ENCODE results near the gene SKI. TPM values are rescaled to one million over a fixed set of nuclear protein-coding genes. Genes with fewer than 3 reads are reported as not detected.
A peak's percentile ranks its signal among the peaks of the same experiment; 100 is the strongest.
"Not testable (repeated sequence)": the region's sequence is repeated elsewhere in the genome, so short reads cannot be mapped to it uniquely, and the experiment has no call there.

The SKI gene
- total RNA-seq, 1 donor from 2014 or later: 38.8 TPM

- peak; percentile 10 for ATAC-seq
- no peak for DNase-seq (ENCODE audit: low spot score)
These were observed 102.5 kb downstream of the SKI start for GRCh38 chr1:2330519-2331199.

GRCh38 chr1:2331200-2331544 lies 103.1 kb downstream of the SKI start:
- ATAC-seq (no peak), DNase-seq (ENCODE audit: low spot score) (no peak)

GRCh38 chr1:2331580-2331979 lies 103.5 kb downstream of the SKI start:
- ATAC-seq: not testable (repeated sequence)

DNA sequence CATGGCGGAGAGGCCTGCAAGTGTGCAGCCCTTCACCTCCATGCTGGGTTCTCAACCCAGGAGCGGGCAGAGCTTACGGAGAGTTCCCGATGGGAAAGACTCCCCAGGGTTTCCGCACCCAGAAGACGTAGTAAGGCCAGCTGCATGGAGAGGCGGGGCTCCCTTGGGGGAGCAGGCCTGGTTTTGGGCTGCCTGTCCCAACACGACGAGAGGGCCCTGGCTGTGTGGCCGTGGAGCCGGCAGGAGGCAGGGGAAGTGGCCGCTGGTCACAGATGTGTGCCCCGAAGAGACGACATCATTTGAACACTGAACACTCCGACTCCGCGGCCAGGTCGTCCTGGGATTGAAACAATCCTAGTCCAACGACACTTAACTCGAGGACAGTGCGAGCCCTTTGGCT lies 106.2 kb downstream of the SKI start:
- DNase-seq (ENCODE audit: low spot score) (no peak), ATAC-seq (no peak)

More at GRCh38 chr1:2331580-2331979, 103.5 kb downstream of the SKI start:
- DNase-seq (ENCODE audit: low spot score): not testable (repeated sequence)

- DNase-seq (ENCODE audit: low spot score): no peak
These were observed 106.9 kb downstream of the SKI start for GRCh38 chr1:2334883-2335534.

DNA sequence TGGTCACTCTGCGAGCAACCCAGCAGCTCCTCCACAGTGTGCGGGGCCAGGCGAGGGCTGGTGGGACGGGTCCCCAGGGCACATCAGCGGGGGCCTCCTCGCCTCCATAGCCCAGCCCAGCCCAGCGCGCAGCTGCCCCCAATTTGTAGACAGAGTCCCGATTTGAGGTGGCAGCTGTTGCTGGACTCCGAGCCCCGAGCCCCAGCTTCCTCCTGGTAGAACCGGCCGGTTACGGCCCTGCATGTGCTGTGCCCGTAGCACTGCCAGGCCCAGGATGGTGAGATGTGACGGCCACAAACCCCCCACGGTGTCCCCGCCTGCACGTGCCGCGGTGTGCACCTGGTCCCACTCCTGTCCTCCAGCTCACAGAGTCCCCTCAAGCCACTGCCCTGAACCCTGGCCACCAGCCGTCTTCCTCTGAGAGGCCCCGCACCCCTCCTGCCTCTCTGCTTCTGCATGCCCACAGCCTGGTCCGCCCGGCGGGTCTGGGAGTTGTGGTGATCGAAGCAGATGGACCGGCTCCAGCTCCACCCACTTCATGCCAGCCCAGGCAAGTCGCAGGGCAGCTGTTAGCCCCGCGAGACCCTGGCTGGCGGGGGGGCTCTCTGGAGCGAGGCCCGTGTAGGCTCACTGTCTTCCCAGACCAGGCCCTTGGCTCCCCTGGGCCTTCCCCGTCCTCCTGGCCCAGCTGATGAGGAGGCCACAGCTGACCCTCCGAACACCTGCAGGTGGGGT lies 107.8 kb downstream of the SKI start:
- DNase-seq (ENCODE audit: low spot score) (no peak), ATAC-seq (no peak)

More at GRCh38 chr1:2334883-2335534, 106.9 kb downstream of the SKI start:
- ATAC-seq: no peak

DNA sequence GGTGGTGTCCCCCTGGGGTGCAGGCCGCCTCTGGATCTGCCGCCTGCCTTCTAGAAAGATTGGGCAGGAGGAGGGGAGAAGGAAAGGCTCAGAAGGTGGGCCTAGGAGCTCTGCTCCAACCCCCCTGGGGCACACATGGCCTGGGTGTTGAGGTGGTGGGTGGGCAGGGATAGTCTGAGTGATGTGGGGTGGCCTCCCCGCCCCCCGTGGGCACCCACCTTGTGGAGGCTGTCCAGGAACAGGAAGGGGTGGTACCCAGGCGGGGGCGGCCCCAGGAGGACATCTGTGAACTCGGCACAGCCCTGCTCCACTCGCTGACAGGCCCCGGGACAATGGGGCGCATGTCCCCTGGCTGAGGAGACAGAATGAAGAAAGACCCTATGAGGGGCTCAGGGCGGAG lies 108.4 kb downstream of the SKI start:
- ATAC-seq (no peak), DNase-seq (ENCODE audit: low spot score) (no peak)

DNA sequence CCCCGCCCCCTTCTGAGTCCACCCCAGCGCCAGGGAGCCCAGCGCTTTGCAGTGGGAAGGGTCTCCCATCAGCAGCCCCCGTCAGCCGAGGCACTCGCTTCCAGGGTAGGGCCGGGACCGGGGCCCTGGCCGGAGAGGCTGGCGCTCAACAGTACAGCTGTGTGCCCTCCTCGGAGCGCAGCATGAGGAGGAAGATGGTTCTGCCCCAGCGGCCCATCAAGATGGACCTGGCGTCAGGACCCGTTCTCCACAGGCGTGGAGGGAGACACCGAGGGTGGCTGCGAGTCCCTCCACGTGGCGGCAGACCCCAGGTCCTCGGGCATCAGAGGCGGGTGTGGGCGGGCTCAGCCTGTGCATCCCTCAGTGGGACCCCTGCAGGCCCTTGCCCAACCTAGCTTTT lies 109.0 kb downstream of the SKI start:
- DNase-seq (ENCODE audit: low spot score) (no peak), ATAC-seq (no peak)

DNA sequence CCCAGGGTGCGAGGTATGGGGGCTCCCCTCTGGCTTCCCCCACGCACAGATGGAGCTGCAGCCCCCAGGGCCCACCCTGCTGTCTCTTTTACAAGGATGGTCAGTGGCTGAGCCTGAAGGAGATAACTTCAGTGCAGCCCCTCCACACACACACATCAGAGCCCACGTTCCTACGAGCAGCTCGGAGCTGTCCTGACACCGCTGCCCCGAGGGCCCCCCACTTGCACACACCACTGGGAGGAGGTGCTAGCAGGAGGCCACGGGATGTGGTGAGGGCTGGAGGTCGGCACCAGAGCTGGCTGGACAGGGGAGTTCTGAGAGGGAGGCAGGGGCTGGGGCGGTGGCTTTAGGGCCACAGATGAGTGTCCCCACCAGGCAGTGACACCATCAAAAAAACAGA lies 109.4 kb downstream of the SKI start:
- no peak for DNase-seq (ENCODE audit: low spot score)

GRCh38 chr1:2339206-2340085 lies 111.3 kb downstream of the SKI start:
- no peak for ATAC-seq
- no peak for DNase-seq (ENCODE audit: low spot score)

More for the DNA sequence above, 109.4 kb downstream of the SKI start:
- no peak for ATAC-seq

- no peak for ATAC-seq
- DNase-seq (ENCODE audit: low spot score): no peak
These were observed 112.2 kb downstream of the SKI start for GRCh38 chr1:2340086-2340917.

- DNase-seq (ENCODE audit: low spot score) (no peak), ATAC-seq (no peak)
These were observed 112.8 kb downstream of the SKI start for GRCh38 chr1:2340918-2341254.

DNA sequence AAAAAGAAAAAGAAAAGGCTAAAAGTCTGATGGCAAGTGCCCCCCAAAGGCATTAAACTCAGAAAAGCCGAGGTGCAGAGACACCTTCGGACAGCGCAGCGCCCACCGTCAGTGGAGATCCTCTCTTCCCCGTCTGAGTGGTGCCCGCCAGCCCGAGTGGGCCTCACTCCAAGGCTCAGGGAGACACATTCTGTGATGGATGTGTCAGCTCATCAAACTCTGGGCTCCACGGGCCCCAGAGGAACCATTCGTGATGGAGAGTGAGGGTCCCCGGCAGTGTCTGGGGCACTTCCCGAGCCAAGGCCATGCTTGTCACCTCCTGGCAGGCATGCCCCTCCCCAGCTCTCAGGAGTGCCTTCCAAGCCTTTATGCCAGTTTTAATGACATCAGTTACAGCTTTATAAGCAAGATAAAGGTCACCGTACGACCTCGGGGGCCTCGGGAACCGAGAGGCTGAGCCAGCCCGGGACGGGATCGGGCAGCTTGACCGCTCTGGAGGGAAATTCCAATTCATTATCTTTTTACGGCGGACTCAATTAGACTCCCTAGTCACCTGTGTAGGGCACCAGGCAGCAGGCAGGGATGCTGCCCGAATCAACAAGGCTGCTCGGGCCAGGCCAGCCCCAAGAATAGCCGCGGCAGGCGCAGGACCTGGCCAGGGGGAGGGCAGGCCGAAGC lies 113.7 kb downstream of the SKI start:
- DNase-seq (ENCODE audit: low spot score) (no peak), ATAC-seq (no peak)

DNA sequence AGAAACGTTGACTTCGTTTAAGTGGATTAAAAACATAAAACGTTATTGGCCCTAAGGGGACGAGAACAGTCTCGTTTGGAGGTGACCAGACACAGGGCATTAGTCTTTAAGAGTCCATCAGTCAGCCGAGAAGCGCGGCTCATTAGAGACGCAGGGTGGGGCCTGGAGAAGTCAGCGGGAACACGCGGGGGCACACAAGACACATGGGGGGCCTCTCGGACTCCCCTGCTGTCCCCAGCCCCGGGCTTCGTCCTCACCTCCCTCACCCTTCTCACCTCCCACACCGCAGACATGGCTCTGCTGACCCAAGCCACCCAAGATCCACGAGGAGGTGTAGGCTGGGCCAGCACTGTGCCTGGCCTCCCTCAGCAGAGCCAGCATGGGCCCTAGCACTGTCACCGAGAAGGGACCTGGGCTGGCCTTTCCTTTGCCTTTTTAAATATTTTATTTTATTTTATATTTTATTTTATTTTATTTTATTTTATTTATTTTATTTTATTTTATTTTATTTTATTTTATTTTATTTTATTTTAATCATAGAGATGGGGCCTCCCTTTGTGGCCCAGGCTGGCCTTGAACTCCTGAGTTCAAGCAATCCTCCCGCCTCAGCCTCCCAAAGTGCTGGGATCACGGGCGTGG lies 114.4 kb downstream of the SKI start:
- ATAC-seq (no peak), DNase-seq (ENCODE audit: low spot score) (no peak)

- no peak for ATAC-seq
- no peak for DNase-seq (ENCODE audit: low spot score)
These were observed 115.2 kb downstream of the SKI start for GRCh38 chr1:2343023-2343935.

- no peak for DNase-seq (ENCODE audit: low spot score)
These were observed 116.1 kb downstream of the SKI start for GRCh38 chr1:2344121-2344681.

GRCh38 chr1:2344744-2345296 lies 116.7 kb downstream of the SKI start:
- DNase-seq (ENCODE audit: low spot score): no peak
- ATAC-seq: no peak

More at GRCh38 chr1:2344121-2344681, 116.1 kb downstream of the SKI start:
- no peak for ATAC-seq

Data from left lobe of liver (tissue), 2 donors.